Measurements from ENCODE around the gene BTN1A1. TPM values are rescaled to one million over a fixed set of nuclear protein-coding genes. Genes with fewer than 3 reads are reported as not detected.

Gene BTN1A1
- total and polyA plus RNA-seq, 9 of the 15 experiments (the other 6 are each of a cell fraction or from before 2014, with no cell fraction given) = 0.01 to 0.15 (median 0.06) TPM; not detected in 4

GRCh38 chr6:26464014-26464413 is 36.1 kb upstream of the BTN1A1 start:
- intact Hi-C loops (cut with micrococcal nuclease) (no loop called here), in situ Hi-C loops (cut with MboI) (no loop called here)
- no peak for TF ChIP-seq RNF2 (IDR thresholded peaks at IDR 0.05)
- no peak for TF ChIP-seq ZNF696 (CRISPR knock-in tag; conservative IDR thresholded peaks at IDR 0.05)
- no peak for TF ChIP-seq CTBP1 (IDR thresholded peaks at IDR 0.05; ENCODE audit: borderline replicate concordance)
- TF ChIP-seq ZNF133 (CRISPR knock-in tag; IDR thresholded peaks at IDR 0.05) = no peak
- TF ChIP-seq CXXC5 (CRISPR knock-in tag; IDR thresholded peaks at IDR 0.05) = no peak
- TF ChIP-seq STAG1 (CRISPR knock-in tag; IDR thresholded peaks at IDR 0.05; ENCODE audit: borderline replicate concordance) = no peak
- no peak for TF ChIP-seq ZNF316 (IDR thresholded peaks at IDR 0.05)
- TF ChIP-seq, protein P1, sequence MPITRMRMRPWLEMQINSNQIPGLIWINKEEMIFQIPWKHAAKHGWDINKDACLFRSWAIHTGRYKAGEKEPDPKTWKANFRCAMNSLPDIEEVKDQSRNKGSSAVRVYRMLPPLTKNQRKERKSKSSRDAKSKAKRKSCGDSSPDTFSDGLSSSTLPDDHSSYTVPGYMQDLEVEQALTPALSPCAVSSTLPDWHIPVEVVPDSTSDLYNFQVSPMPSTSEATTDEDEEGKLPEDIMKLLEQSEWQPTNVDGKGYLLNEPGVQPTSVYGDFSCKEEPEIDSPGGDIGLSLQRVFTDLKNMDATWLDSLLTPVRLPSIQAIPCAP (CRISPR knock-in tag; IDR thresholded peaks at IDR 0.05; ENCODE audit: borderline replicate concordance) = no peak
- H3K4me1 ChIP-seq (replicated peaks in 1 of 2; ENCODE audit: control insufficient read depth in 2 of 2, insufficient read depth in 2 of 2, low read length in 2 of 2) = peaks cover 2 to 3% of the 10 kb centered on the region in 2 experiments; a peak in 2 of 5 replicates
- no peak overlapping the region for H3K27ac ChIP-seq (ENCODE audit: extremely low read depth, low read depth, low read length)
- H3K9ac ChIP-seq (ENCODE audit: insufficient read depth in 1 of 2, low read depth in 2 of 2, low read length in 2 of 2) = no peak overlapping the region
- DNase-seq (ENCODE audit: extremely low read depth in 1 of 4, low spot score in 3 of 4) = no peak
- WGBS (ENCODE audit: insufficient coverage, low coverage, missing lambda C conversion rate) = 86% methylated on average over 4 of the region's 4 CpGs
- ChIA-PET CTCF (ENCODE audit: low intra/inter-chr PET ratio) (interaction anchor here (0.9 kb wide), 1 partner anchor 132 kb away, joined by 4 read pairs; no protein-coding TSS in a partner anchor), POLR2A (interaction anchor here (0.6 to 1.4 kb wide), 3 partner anchors 10 to 13 kb away, joined by 3 to 6 read pairs (median 4); no protein-coding TSS in a partner anchor)
- H2AFZ ChIP-seq (ENCODE audit: low read depth, low read length) = no peak overlapping the region
- peaks cover 5% of the 10 kb centered on the region for H3K9me1 ChIP-seq (ENCODE audit: control insufficient read depth, insufficient read depth, low read length)
- peaks cover 90% of the 10 kb centered on the region for H3K36me3 ChIP-seq (ENCODE audit: control insufficient read depth, insufficient read depth, low read length)
- H3K27me3 ChIP-seq (ENCODE audit: control insufficient read depth in 2 of 2, insufficient read depth in 2 of 2, low read length in 2 of 2) = no peaks in the 10 kb centered on the region
- H3K4me3 ChIP-seq = no peak overlapping the region
- no peak for FAIRE-seq
- BruUV-seq (replicated peaks) = no TSS peak
- no peaks in the 10 kb centered on the region for H3K9me3 ChIP-seq (replicated peaks; ENCODE audit: control insufficient read depth, insufficient read depth, low read depth, low read length)
- H4K20me1 ChIP-seq (replicated peaks; ENCODE audit: control insufficient read depth, insufficient read depth, low read length) = no peaks in the 10 kb centered on the region
- H3K79me2 ChIP-seq (ENCODE audit: control insufficient read depth, insufficient read depth, low read length) = peaks cover 9% of the 10 kb centered on the region
- H3K4me2 ChIP-seq (ENCODE audit: insufficient read depth, low read length) = no peak overlapping the region
- ATAC-seq = no peak
